Neural progenitor cell (in vitro differentiated cells): Measurements from ENCODE around the gene SLC30A3.

Source experiments
- CTCF ChIP-seq: fragments of 200-600 bp; sonication (generic); IDR thresholded peaks from 2 replicates; pipeline ENCODE4 v1.5.1; 2017; ENCODE audit warnings: antibody characterized with exemption, mild to moderate bottlenecking
- EZH2 ChIP-seq: fragments of 200-600 bp; sonication (generic); IDR thresholded peaks from 2 replicates; pipeline ENCODE4 v1.6.1; 2017; ENCODE audit warnings: antibody characterized with exemption, mild to moderate bottlenecking, moderate library complexity
- EZH2phosphoT487 ChIP-seq: fragments of 200-600 bp; sonication (generic); IDR thresholded peaks from 2 replicates; pipeline ENCODE4 v1.6.1; 2017; ENCODE audit warnings: antibody characterized with exemption

- TF ChIP-seq EZH2 (no peak), EZH2phosphoT487 (no peak), CTCF (no peak)
Observed at GRCh38 chr2:27214941-27215340, 47.9 kb downstream of the SLC30A3 start.
